OCI-LY3 (cell line): ENCODE data around the gene SNX6.

Experiments used
- EZH2phosphoT487 ChIP-seq: fragments of 200-600 bp; shearing (Covaris generic); IDR thresholded peaks from 2 replicates; pipeline ENCODE4 v1.6.1; 2018; ENCODE audit warnings: antibody characterized with exemption, mixed run types, low read depth
- TF ChIP-seq, protein P1 (sequence below): fragments of 200-600, 300-600 bp; sonication (generic); IDR thresholded peaks from 2 replicates; pipeline ENCODE4 v1.5.1; 2014; ENCODE audit warnings: antibody characterized with exemption, low read length, low read depth

DNA sequence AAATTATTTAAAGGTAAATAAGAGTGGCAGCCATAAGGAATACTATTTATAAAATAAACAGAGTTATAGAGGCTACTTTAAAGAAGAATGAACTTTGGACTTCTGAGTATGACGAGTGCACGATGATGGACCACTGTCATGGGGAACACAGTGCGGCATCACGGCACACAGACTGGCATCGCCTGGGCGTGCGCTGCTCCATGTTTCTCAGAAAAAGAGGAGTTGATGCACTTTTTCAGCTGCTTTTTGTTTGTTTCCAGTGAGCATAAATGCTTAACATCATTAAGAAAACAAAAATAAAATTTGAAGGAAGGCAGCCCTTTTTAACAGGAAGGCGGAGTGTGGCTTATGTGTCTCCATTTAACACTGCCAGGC is 67.2 kb downstream of the SNX6 start:
- TF ChIP-seq, protein P1, sequence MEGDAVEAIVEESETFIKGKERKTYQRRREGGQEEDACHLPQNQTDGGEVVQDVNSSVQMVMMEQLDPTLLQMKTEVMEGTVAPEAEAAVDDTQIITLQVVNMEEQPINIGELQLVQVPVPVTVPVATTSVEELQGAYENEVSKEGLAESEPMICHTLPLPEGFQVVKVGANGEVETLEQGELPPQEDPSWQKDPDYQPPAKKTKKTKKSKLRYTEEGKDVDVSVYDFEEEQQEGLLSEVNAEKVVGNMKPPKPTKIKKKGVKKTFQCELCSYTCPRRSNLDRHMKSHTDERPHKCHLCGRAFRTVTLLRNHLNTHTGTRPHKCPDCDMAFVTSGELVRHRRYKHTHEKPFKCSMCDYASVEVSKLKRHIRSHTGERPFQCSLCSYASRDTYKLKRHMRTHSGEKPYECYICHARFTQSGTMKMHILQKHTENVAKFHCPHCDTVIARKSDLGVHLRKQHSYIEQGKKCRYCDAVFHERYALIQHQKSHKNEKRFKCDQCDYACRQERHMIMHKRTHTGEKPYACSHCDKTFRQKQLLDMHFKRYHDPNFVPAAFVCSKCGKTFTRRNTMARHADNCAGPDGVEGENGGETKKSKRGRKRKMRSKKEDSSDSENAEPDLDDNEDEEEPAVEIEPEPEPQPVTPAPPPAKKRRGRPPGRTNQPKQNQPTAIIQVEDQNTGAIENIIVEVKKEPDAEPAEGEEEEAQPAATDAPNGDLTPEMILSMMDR: no peak
- no peak for TF ChIP-seq EZH2phosphoT487
